Left kidney (tissue), 2 donors: ENCODE measurements around the gene MINAR1. TPM values are rescaled to one million over a fixed set of nuclear protein-coding genes. Genes with fewer than 3 reads are reported as not detected.

Experiments used
- DNase-seq: peaks from one replicate; pipeline ENCODE4 v3.0.0-alpha.2; 2013
- polyA plus RNA-seq: library from polyadenylated mRNA; unstranded; fragments of 120-200 nt; gene quantifications from one replicate; pipeline ENCODE4 v1.2.1, GENCODE V29; 2013; ENCODE audit not compliant: insufficient read length

MINAR1 gene
- polyA plus RNA-seq, 1 donor = 1.6 TPM

DNA sequence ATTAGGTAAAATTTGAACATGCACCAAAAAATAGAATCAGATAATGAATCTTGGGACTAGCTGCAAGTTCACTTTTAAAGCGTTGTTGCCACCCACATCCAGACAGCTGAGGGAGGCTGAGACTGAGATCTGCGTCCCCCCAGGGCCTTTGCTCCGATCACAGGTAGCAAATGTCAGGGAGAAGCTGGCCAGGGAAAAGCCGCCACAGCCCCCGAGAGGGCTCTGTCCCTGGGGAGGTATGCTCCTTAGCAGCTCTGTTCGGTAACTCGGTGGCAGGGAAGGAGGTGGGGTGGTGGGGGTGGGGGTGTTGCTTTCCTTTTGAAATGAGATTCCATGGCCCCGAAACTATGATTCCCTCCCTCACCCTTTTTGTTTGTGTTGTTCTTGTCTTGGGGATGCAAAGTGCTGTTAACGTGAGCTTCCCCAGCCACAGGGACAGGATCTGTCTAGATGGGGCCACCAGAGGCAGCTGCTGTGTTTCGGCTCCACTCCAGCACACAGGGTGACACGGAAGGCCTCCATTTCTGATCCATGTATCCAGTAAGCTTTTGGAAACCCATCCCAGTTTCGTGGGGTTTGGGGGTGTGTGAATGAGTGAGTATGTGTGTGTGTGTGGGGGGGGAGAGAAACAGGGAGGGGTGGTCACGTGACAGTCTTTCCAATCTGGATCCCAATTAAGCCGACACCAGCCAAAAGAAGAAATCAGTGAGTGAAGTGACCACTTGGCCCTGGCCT, 1.1 kb upstream of the MINAR1 start:
- DNase-seq = peak; percentile 34

DNA sequence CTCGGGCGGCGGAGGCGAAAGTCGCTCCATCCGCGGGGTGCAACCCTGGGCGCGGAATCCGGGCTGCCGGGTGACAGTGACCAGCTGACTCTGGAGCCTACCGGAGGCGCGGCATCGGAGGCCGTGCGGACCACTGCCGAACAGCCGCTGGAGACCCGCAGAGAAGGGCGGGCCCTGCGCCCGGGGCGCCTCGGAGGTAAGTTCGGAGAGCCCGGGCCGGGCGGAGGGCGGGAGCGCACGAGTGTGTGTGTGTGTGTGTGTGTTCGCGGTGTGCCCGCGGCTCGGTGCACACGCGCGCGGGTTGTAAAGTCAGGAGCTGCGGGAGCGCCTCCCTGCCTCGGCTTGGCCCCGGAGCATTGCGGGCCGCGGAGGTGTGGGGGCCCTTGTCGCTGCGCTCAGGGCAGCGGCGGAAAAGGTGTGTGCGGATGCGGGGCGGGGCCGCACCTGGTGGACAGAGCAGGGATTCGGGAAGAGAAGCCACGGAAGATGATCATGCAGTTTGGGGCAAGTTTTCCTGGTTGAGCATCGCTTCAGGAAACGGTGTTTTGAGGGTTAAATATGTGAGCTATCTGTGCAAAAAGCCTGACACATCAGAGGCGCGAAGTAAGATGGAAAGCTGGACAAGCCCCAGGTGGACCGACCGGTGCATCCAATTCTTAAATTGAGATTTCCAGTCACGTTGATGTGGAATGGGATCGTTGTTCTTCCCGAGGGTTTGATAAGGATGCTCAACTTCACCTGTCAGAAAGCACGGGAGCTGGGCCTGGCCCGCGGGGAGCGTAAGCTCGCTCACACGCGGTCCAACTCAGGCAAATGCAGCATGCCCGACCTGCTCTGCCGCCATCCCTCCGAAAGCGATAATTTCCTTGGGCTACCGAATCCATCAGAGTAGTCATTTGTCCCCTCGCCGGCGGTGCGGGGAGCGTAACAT, 474 bp downstream of the MINAR1 start:
- DNase-seq = no peak

GRCh38 chr15:79433276-79433990, 1.3 kb downstream of the MINAR1 start:
- no peak for DNase-seq

DNA sequence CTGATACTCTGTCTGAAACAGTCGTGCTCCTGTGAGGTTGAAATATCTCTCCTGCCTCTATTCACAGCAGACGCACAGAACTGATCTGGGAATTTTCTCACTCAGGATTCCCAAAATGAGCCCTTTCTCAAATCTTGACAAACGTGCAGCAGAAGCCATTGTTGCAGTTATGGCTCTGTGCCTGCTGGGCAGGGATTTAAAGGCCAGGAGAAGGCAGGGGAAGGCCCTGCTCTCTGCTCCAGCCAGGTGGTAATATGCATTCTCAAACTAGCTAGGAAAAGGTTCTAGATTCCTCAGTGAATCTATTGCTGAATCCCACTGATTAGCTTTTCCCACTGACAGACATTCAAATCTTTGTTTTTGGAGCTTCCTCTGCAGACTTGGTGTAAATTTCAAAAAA, 2.2 kb downstream of the MINAR1 start:
- DNase-seq = no peak

- DNase-seq = no peak
Measured at GRCh38 chr15:79436037-79436780, 4.1 kb downstream of the MINAR1 start.

GRCh38 chr15:79437275-79438000, 5.3 kb downstream of the MINAR1 start:
- no peak for DNase-seq

DNA sequence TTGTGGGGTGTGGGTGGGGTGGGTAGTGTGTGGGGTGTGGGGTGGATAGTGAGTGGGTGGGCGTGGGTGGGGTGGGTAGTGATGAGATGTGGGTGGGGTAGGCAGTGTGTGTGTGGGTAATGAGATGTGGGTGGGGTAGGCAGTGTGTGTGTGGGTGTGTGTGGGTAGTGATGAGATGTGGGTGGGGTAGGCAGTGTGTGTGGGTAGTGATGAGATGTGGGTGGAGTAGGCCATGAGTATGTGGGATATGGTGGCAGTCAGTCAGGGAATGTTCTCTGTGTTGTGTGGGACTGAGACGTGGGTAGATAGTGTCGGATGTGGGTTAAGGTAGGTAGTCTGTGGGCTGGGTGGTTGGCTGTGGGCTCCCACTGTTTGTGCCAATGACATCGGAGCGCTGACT, 7.1 kb downstream of the MINAR1 start:
- DNase-seq = no peak

- no peak for DNase-seq
Measured at GRCh38 chr15:79440355-79440908, 8.3 kb downstream of the MINAR1 start.

DNA sequence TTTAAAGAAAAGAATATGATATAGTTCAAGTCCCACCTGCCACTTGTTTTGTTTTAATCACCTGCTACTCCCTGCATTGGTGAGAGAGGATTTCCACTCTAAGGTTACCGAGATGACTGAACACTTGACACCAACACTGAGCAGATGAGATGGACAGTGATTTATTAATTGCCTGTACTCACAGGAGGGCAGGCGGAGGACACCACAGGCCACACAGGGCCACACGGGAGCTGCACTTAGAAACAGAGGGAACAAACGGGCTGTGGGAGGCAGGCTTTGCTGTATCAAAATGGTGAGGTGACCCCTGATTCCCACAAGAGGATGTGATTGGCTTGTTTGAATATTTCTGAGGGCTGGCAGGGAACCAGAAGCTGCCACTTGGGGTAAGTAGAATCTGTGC, 10.8 kb downstream of the MINAR1 start:
- DNase-seq = peak; percentile 41

GRCh38 chr15:79447060-79447459, 14.9 kb downstream of the MINAR1 start:
- DNase-seq = no peak

DNA sequence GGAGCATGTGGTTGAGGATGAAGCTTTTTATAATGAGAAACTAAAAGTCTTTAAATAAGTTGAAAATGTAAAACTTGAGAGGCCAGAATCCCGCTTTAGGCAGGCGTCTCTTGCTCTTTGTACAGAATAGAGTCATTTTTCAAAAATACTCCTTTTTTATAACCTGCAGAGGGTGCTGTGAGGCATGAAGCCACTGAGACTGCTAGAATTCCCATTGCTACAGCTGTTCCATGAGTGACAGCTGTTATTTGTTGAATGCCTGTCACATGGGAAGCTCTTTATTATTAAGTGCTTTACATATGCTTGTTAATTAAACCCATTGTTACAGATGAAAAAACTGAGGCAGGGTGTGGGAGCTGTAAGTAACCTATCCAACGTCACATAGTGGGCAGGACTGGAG, 18.5 kb downstream of the MINAR1 start:
- DNase-seq = no peak

DNA sequence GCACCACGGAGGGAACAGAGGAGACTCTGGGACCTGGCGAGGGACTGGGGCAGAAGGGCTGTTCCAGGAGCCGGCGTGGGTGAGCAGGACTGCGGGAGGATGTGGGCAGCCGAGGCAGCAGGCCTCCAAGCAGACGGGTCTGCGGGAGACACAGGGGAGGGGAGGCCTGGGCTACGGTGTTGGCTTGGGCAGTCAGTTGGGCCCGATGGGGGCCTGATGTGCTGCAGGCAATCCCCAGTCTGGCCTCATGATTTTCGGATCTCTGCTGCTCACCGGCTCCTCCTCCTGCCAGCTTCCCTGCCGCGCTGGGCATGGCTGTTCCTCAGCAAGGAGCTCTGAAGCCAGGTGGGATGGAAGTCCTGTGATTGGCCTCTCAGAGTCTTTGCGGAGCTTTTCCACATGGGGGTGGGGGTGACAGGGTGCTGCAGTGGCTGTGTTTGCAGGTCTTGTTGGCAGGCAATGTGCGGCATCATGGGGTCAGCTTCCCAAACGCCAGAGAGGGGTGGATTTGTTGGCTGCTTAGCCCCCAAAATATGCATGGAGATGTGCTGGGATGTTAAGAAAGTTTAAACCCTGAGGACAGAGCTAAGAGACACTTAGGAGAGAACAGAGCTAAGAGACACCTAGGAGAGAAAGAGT, 19.3 kb downstream of the MINAR1 start:
- no peak for DNase-seq

DNA sequence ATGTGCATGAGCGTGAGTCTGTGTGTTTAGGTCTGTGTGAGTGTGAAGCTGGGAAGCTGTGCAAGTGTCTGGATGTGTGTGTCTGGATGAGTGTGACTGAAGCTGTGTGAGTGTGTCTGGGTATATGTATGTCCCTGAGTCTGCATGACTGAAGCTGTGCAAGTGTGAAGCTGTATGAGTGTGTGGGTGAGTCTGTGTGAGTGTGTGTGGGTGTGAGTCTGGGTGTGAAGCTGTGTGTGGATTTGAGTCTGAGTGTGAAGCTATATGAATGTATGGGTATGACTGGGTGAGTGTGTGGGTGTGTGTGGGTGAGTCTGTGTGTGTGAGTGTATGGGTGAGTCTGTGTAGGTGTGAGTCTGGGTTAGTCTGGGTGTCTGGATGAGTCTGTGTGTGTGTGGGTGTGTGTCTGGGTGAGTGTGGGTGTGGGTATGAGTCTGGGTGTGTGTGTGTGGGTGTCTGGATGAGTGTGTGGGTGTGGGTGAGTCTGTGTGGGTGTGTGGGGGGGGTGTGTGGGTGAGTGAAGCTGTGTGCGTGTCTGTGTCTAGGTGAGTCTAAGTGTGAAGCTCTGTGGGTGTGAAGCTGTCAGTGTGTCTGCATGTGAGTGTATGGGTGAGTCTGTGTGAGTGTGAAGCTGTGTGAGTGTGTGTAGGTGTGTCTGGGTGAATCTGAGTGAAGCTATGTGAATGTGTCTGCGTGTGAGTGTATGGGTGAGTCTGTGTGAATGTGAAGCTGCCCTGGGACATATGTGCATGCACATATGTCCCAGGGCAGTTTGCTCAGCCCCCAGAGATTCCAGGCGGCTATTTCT, 20.3 kb downstream of the MINAR1 start:
- DNase-seq = no peak

GRCh38 chr15:79453446-79453845, 21.3 kb downstream of the MINAR1 start:
- DNase-seq = no peak

GRCh38 chr15:79454063-79454462, 21.9 kb downstream of the MINAR1 start:
- DNase-seq = no peak

- DNase-seq = no peak
Measured at GRCh38 chr15:79455361-79455760, 23.2 kb downstream of the MINAR1 start.

DNA sequence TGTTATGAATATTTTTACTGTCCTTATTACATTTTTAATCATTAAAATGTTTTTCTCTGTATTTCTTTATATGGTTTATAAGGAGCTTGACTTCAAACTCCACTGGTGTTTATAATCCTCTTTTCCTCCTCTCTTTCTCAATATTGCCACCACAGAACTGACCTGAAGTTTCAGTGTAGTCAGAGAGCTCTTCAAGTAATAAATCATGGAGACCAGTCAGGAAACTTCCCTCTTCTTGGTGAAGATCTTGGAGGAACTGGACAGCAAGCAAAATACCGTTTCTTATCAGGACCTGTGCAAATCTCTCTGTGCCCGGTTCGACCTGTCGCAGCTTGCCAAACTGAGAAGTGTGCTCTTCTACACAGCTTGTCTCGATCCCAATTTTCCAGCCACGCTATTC, 23.8 kb downstream of the MINAR1 start:
- DNase-seq = no peak

DNA sequence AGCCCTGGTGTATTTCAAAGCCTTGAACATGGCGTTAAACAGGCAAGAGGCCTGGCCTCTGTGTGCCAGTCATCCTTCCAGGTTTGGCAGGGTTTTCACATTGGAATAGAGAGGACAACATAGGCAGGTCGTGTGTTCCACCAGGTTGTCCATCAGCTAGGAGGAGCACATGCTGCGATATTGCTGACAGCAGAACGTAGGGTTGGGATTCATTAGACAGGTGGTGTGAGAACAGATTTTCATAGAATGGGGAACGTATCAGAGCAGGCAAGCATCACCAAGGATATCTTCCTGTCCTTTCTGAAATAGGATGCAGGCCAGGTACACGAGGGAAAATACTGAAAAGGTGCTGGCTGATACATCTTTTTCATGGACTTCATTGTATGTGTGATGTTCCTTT, 26.4 kb downstream of the MINAR1 start:
- no peak for DNase-seq

DNA sequence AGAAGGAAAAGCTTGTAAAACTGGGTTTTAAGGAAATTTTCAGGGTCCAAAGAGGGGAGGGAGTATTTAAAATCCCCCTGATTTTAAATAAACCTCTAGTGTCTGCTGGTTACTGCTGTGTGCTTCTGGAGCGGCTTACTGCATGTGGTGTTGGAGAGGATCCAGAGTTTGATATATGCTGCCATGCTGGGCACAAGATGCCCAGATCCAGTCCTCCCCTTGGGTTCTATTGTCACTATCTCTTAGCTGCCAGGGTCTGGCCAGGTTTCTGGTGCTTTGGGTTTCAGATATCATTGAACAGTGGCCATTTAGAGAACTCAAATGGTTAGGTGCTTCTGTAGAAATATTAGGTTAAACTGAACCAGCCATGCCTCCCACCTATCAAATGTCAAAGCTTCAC, 27.5 kb downstream of the MINAR1 start:
- DNase-seq = no peak
